ENCODE results near the gene EMC8. TPM values are rescaled to one million over a fixed set of nuclear protein-coding genes. Genes with fewer than 3 reads are reported as not detected.
A peak's percentile ranks its signal among the peaks of the same experiment; 100 is the strongest.

Gene EMC8
- total and polyA plus RNA-seq, 3 experiments from 2014 or later: 27.6 to 56.2 (median 52.2) TPM

DNA sequence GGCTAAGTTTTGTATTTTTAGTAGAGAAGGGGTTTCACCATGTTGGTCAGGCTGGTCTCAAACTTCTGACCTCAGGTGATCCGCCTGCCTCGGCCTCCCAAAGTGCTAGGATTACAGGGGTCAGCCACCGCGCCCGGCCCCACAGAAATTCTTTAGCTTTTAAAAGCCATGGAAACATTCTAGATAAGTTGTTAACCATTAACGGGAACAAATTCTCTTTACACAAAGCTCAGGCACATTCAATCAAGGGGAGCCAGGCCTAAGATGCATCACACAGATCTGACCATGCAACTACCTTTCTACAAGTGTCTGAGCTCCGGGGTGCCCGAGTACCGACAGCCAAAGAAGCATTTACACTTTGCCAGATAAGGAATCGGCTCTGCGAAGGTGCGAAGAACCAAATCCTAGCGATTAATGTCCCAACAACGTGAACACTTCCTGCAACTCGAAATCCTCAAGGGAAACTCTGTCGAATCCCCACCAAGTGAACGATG lies 1.0 kb downstream of the EMC8 start:
- Histone ChIP-seq H3K4me1 (ENCODE audit: insufficient read depth, low read length) (peaks cover 28% of the 10 kb centered on the region), H3K27me3 (ENCODE audit: insufficient read depth, low read length, poor library complexity, severe bottlenecking) (no peaks in the 10 kb centered on the region), H3K27ac (ENCODE audit: low read depth, low read length) (peak overlapping the region; percentile 90), H3K4me3 (ENCODE audit: low read length) (peak overlapping the region; percentile 92), H3K9me3 (ENCODE audit: low read length) (no peaks in the 10 kb centered on the region), H3K36me3 (ENCODE audit: insufficient read depth, low read length) (peaks cover 23% of the 10 kb centered on the region)
- Mint-ChIP-seq H3K36me3 (peaks cover 11 to 74% (median 24%) of the 10 kb centered on the region in 3 donors), H3K27me3 (no peaks in the 10 kb centered on the region), H3K4me3 (peak overlapping the region; percentile 82 to 91 (median 86)), H3K4me1 (peaks cover 55 to 81% (median 72%) of the 10 kb centered on the region in 3 donors), H3K27ac (peak overlapping the region in 7 of 8 donors; percentile 47 to 97 (median 78)), H3K9me3 (no peaks in the 10 kb centered on the region)
- CTCF ChIA-PET: interaction anchor here (0.8 kb wide), 1 partner anchor 378 kb away, joined by 3 read pairs; no protein-coding TSS in a partner anchor
- POLR2A ChIA-PET: no interaction called here
- no peak for DNase-seq

DNA sequence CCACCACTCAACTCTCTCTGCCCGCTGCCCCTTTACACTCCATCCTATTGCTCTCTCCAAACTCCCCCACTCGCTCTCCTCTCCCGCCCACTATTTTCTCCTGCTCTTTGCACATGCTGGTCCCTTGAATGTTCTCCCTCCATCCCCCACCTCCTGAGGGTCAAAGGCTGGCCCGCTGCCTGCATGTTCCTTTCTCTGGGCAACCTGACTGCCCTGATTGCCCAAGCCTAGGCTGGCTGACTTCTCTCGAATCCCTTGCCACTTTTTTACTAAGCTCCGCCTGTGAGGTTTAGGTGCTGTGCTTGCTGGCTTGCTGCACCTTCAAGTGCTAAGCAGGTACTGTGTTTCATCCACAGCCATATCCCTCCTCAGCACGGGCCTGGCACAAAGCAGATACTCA lies 2.7 kb downstream of the EMC8 start:
- no peak overlapping the region for H3K27ac ChIP-seq (ENCODE audit: low read depth, low read length)
- peaks cover 13 to 74% (median 27%) of the 10 kb centered on the region in 3 donors for H3K36me3 Mint-ChIP-seq
- H3K27me3 ChIP-seq (ENCODE audit: insufficient read depth, low read length, poor library complexity, severe bottlenecking): no peaks in the 10 kb centered on the region
- no peak for DNase-seq
- H3K9me3 ChIP-seq (ENCODE audit: low read length): no peaks in the 10 kb centered on the region
- peaks cover 54 to 80% (median 71%) of the 10 kb centered on the region in 3 donors for H3K4me1 Mint-ChIP-seq
- H3K4me3 ChIP-seq (ENCODE audit: low read length): no peak overlapping the region
- peaks cover 28% of the 10 kb centered on the region for H3K4me1 ChIP-seq (ENCODE audit: insufficient read depth, low read length)
- peaks cover 20% of the 10 kb centered on the region for H3K36me3 ChIP-seq (ENCODE audit: insufficient read depth, low read length)
- POLR2A ChIA-PET: no interaction called here
- peak overlapping the region in 3 of 8 donors; percentile 37 to 97 (median 94) for H3K27ac Mint-ChIP-seq
- H3K9me3 Mint-ChIP-seq: no peaks in the 10 kb centered on the region
- H3K4me3 Mint-ChIP-seq: peak overlapping the region in 4 of 7 donors; percentile 24 to 89 (median 71)
- no peaks in the 10 kb centered on the region for H3K27me3 Mint-ChIP-seq
- CTCF ChIA-PET: interaction anchor here (0.8 kb wide), 1 partner anchor 25 kb away, joined by 3 read pairs; no protein-coding TSS in a partner anchor

DNA sequence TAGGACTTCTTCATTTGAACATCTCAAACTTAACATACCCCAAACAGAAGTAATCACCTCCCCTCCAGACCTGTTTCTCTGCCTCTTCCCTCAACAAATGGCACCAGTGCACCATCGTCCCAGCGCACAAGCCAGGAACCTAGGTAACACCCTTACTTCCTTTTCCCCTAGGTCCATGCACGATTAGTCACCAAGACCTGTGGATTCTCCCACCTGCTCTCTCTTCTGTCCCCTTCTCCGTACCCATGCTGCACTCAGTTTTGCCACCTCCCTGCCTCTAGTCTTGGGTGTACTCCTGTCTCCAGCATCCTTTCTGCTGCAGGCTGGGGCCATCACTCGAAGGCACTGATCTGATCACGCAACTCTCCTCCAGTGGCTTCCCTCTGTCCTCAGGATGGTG lies 3.2 kb downstream of the EMC8 start:
- peaks cover 17 to 75% (median 27%) of the 10 kb centered on the region in 3 donors for H3K36me3 Mint-ChIP-seq
- peak overlapping the region in 4 of 7 donors; percentile 24 to 48 (median 33) for H3K4me3 Mint-ChIP-seq
- Histone ChIP-seq H3K27me3 (ENCODE audit: insufficient read depth, low read length, poor library complexity, severe bottlenecking) (no peaks in the 10 kb centered on the region), H3K9me3 (ENCODE audit: low read length) (no peaks in the 10 kb centered on the region), H3K4me3 (ENCODE audit: low read length) (no peak overlapping the region), H3K36me3 (ENCODE audit: insufficient read depth, low read length) (peaks cover 16% of the 10 kb centered on the region), H3K4me1 (ENCODE audit: insufficient read depth, low read length) (peaks cover 26% of the 10 kb centered on the region), H3K27ac (ENCODE audit: low read depth, low read length) (no peak overlapping the region)
- no peaks in the 10 kb centered on the region for H3K9me3 Mint-ChIP-seq
- ChIA-PET POLR2A (no interaction called here), CTCF (interaction anchor here (1.0 kb wide), 1 partner anchor 23 kb away, joined by 3 read pairs; no protein-coding TSS in a partner anchor)
- H3K27me3 Mint-ChIP-seq: no peaks in the 10 kb centered on the region
- H3K27ac Mint-ChIP-seq: peak overlapping the region in 5 of 8 donors; percentile 18 to 94 (median 26)
- DNase-seq: no peak
- H3K4me1 Mint-ChIP-seq: peaks cover 53 to 80% (median 71%) of the 10 kb centered on the region in 3 donors

DNA sequence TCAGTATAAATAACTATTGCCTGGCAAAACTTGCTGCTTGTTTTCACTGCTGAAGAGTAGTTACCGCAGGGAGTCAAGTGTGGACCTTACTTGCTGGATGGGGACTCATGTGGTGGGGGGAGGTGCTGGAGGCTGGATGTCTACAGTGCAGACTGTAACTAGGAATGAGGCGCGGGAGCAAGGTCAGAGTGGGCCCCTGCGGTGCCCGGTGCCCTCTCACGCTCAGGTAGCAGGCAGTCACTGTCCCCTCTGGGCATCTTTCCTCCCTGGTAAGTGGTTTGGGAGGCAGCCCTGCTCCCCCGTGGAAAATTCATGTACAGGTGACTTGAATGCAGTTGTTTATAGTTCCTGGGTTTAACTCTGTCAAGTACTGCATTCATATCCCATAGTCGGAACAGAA lies 4.6 kb downstream of the EMC8 start:
- no peaks in the 10 kb centered on the region for H3K9me3 ChIP-seq (ENCODE audit: low read length)
- H3K36me3 Mint-ChIP-seq: peaks cover 17 to 74% (median 29%) of the 10 kb centered on the region in 3 donors
- H3K27ac Mint-ChIP-seq: peak overlapping the region in 1 of 8 donors; percentile 42
- H3K4me1 ChIP-seq (ENCODE audit: insufficient read depth, low read length): peaks cover 24% of the 10 kb centered on the region
- peaks cover 16% of the 10 kb centered on the region for H3K36me3 ChIP-seq (ENCODE audit: insufficient read depth, low read length)
- H3K4me3 Mint-ChIP-seq: peak overlapping the region in 1 of 7 donors; percentile 42
- H3K9me3 Mint-ChIP-seq: no peaks in the 10 kb centered on the region
- no peaks in the 10 kb centered on the region for H3K27me3 ChIP-seq (ENCODE audit: insufficient read depth, low read length, poor library complexity, severe bottlenecking)
- H3K4me1 Mint-ChIP-seq: peaks cover 53 to 75% (median 70%) of the 10 kb centered on the region in 3 donors
- H3K4me3 ChIP-seq (ENCODE audit: low read length): no peak overlapping the region
- CTCF ChIA-PET: no interaction called here
- no peaks in the 10 kb centered on the region for H3K27me3 Mint-ChIP-seq
- no peak for DNase-seq
- POLR2A ChIA-PET: no interaction called here
- no peak overlapping the region for H3K27ac ChIP-seq (ENCODE audit: low read depth, low read length)

DNA sequence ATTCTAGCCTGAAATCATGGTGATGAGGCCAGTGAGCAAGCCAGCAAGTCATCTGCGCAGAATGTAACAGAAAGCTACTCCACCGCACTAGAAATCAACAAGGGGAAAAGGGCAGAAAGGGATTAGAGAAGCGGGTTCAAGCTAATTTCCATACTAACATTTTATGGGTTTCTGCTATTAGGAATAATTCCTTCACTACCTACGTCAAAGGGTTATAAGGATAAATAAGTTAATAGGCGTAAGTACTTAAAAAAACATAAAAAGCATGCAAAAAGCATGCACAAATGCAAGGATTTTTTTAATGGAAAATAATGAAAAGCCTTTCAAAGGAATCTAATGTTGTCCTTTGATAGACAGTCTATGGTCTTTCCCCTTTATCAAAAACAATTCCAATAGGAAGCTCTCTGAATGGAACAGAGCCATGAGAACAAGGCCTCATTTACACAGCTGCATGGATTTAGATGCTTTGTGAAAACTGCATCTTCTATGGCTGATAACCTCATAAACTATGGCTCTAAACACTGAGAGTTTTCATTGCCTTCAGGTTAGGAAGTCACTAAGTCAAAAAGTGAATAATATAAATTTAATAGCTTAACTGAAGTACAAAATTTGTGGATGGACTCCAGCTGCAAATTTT lies 5.6 kb downstream of the EMC8 start:
- POLR2A ChIA-PET: no interaction called here
- no peak for DNase-seq
- Mint-ChIP-seq H3K36me3 (peaks cover 17 to 78% (median 29%) of the 10 kb centered on the region in 3 donors), H3K27me3 (no peaks in the 10 kb centered on the region), H3K9me3 (no peaks in the 10 kb centered on the region), H3K27ac (peak overlapping the region in 1 of 8 donors; percentile 42), H3K4me1 (peaks cover 56 to 77% (median 75%) of the 10 kb centered on the region in 3 donors), H3K4me3 (peak overlapping the region in 1 of 7 donors; percentile 42)
- no peak overlapping the region for H3K4me3 ChIP-seq (ENCODE audit: low read length)
- no peaks in the 10 kb centered on the region for H3K27me3 ChIP-seq (ENCODE audit: insufficient read depth, low read length, poor library complexity, severe bottlenecking)
- H3K4me1 ChIP-seq (ENCODE audit: insufficient read depth, low read length): peaks cover 32% of the 10 kb centered on the region
- H3K9me3 ChIP-seq (ENCODE audit: low read length): no peaks in the 10 kb centered on the region
- H3K36me3 ChIP-seq (ENCODE audit: insufficient read depth, low read length): peaks cover 20% of the 10 kb centered on the region
- no peak overlapping the region for H3K27ac ChIP-seq (ENCODE audit: low read depth, low read length)
- CTCF ChIA-PET: no interaction called here

DNA sequence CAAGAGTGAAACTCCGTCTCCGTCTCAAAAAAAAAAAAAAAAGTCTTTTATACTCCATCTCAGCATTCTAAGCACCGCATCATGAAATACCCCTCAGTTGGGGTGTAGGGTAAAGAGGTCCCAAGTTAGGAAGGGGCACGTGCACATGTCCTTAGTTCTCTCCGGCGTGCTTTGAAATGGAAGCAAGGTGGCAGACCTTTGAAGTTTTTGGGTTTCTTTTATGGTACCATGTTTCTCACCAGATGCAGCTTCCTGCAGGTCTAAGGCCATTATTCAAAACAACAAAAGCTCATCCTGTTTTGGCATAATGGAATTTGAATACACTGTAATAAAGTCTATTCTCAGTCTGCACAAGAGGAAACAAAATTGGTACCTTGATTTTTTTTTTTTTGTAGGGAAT lies 9.6 kb downstream of the EMC8 start:
- POLR2A ChIA-PET: no interaction called here

DNA sequence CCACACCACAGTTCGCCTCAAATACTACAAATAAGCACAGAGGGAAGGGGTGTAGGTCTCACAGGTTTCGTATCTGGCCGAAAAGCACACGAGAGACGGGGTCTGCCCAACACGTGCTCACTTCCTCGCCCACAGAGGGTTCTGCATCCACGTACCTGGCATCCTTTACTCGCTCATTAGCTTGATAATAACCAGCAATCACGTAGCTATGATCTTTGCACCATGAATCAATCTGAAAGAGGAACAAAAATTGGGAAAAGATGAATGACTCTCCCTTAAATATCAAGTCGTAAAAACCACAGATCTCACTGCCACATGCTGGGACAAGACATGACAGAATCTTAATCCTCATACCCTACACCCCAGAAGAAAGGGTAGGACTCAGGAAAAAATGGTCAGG lies 10.5 kb downstream of the EMC8 start:
- POLR2A ChIA-PET: no interaction called here
- Mint-ChIP-seq H3K27me3 (no peaks in the 10 kb centered on the region), H3K36me3 (peaks cover 12 to 78% (median 19%) of the 10 kb centered on the region in 3 donors)

More for the DNA sequence above, 9.6 kb downstream of the EMC8 start:
- CTCF ChIA-PET: no interaction called here
- Histone ChIP-seq H3K4me3 (ENCODE audit: low read length) (no peak overlapping the region), H3K27ac (ENCODE audit: low read depth, low read length) (no peak overlapping the region), H3K36me3 (ENCODE audit: insufficient read depth, low read length) (peaks cover 37% of the 10 kb centered on the region), H3K27me3 (ENCODE audit: insufficient read depth, low read length, poor library complexity, severe bottlenecking) (no peaks in the 10 kb centered on the region), H3K4me1 (ENCODE audit: insufficient read depth, low read length) (peaks cover 19% of the 10 kb centered on the region), H3K9me3 (ENCODE audit: low read length) (no peaks in the 10 kb centered on the region)
- Mint-ChIP-seq H3K27ac (peak overlapping the region in 2 of 8 donors; percentile 47 to 57), H3K4me1 (peaks cover 32 to 53% (median 42%) of the 10 kb centered on the region in 3 donors), H3K4me3 (no peak overlapping the region), H3K36me3 (peaks cover 12 to 81% (median 22%) of the 10 kb centered on the region in 3 donors), H3K9me3 (no peaks in the 10 kb centered on the region), H3K27me3 (no peaks in the 10 kb centered on the region)
- DNase-seq: peak in 1 of 5 donors; percentile 57

DNA sequence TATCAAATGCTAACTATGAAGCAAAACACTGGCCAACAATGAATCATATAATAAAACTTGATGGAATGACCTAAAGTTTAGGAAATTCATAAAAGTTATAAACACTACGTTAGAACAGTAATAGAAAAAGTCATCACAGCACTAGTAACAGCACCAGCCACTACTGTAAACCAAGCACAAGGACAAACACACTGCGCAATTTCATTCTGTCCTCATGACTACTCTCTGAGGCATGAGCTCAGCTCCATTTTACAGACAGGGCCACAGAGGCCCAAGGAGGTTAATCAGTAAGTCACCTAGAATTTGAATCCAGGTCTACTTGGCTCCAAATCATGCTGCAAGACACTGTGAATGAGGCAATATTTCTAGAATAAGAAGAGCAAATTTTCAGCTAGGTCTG lies 13.4 kb downstream of the EMC8 start:
- ChIA-PET CTCF (interaction anchor here (1.0 kb wide), 2 partner anchors 14 to 33 kb away, joined by 3 read pairs; no protein-coding TSS in a partner anchor), POLR2A (no interaction called here)
- Mint-ChIP-seq H3K27ac (peak overlapping the region in 4 of 8 donors; percentile 5 to 70 (median 18)), H3K4me3 (no peak overlapping the region), H3K36me3 (peaks cover 0 to 75% (median 11%) of the 10 kb centered on the region in 3 donors), H3K9me3 (no peaks in the 10 kb centered on the region), H3K4me1 (peaks cover 17 to 29% (median 23%) of the 10 kb centered on the region in 3 donors), H3K27me3 (no peaks in the 10 kb centered on the region)
- Histone ChIP-seq H3K9me3 (ENCODE audit: low read length) (no peaks in the 10 kb centered on the region), H3K4me1 (ENCODE audit: insufficient read depth, low read length) (peaks cover 19% of the 10 kb centered on the region), H3K27ac (ENCODE audit: low read depth, low read length) (no peak overlapping the region), H3K36me3 (ENCODE audit: insufficient read depth, low read length) (peaks cover 28% of the 10 kb centered on the region), H3K4me3 (ENCODE audit: low read length) (no peak overlapping the region), H3K27me3 (ENCODE audit: insufficient read depth, low read length, poor library complexity, severe bottlenecking) (no peaks in the 10 kb centered on the region)
- no peak for DNase-seq

More for the DNA sequence above, 10.5 kb downstream of the EMC8 start:
- H3K4me1 ChIP-seq (ENCODE audit: insufficient read depth, low read length): peaks cover 19% of the 10 kb centered on the region
- no peak for DNase-seq
- H3K4me3 Mint-ChIP-seq: no peak overlapping the region
- H3K4me1 Mint-ChIP-seq: peaks cover 31 to 50% (median 38%) of the 10 kb centered on the region in 3 donors
- CTCF ChIA-PET: no interaction called here
- H3K36me3 ChIP-seq (ENCODE audit: insufficient read depth, low read length): peaks cover 37% of the 10 kb centered on the region
- H3K27ac ChIP-seq (ENCODE audit: low read depth, low read length): no peak overlapping the region
- H3K27ac Mint-ChIP-seq: no peak overlapping the region
- no peaks in the 10 kb centered on the region for H3K9me3 ChIP-seq (ENCODE audit: low read length)
- H3K4me3 ChIP-seq (ENCODE audit: low read length): no peak overlapping the region
- no peaks in the 10 kb centered on the region for H3K9me3 Mint-ChIP-seq
- no peaks in the 10 kb centered on the region for H3K27me3 ChIP-seq (ENCODE audit: insufficient read depth, low read length, poor library complexity, severe bottlenecking)

Data from CD8-positive, alpha-beta memory T cell (primary cell).